Stimulated activated CD4-positive, alpha-beta T cell treated with anti-CD3 and anti-CD28 coated beads, Interleukin-1b, Interleukin-23, amount 100 ng/mL, for 24 hours (primary cell): Measurements from ENCODE around the gene MCRS1.

Source experiments
- DNase-seq, 4 experiments: peaks; one replicate each; pipeline ENCODE4 v3.0.0-alpha.2; 2020; ENCODE audit warnings: low read depth in 4 of 4, low spot score in 1 of 4

The MCRS1 gene

GRCh38 chr12:49557187-49557916 lies 10.6 kb downstream of the MCRS1 start:
- DNase-seq: no peak

DNA sequence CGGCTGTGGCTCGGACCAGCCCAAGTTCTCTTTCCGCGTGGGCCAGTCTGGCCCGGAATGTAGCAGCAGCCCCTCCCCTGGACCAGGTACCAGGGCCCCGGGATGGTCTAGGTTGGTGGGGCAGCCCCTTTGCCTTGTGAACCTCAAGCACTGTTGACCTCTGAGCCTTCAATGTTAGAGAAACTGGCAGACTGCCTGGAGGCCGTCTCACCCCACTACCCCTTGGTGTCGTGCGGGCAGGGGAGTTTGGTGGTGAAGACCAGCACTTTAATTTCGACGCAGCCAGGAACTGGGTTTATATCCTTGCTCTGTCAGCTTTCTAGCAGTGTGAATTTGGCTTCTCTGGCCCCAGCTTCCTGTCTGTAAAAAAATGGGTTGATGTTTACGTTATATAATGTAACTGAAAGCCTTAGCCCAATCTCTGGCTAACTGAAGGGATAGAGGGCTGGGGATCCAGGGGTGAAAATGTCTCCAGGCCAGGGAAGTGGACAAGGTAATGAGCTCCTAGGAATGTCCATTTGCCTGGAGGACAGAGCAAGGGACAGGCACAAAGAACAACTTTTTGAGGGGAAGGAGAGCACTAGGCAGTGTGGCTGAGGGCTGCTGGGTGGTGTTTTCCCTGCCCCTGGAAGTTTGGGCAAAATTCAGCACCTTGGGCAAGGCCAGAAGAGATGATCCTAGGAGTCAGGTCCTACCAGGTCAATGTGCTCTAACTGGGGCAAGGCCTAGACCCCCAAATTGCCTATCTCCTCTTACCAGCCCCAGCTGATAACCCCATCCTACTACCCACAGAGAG lies 11.4 kb downstream of the MCRS1 start:
- DNase-seq: no peak

GRCh38 chr12:49555631-49556390 lies 12.1 kb downstream of the MCRS1 start:
- no peak for DNase-seq

DNA sequence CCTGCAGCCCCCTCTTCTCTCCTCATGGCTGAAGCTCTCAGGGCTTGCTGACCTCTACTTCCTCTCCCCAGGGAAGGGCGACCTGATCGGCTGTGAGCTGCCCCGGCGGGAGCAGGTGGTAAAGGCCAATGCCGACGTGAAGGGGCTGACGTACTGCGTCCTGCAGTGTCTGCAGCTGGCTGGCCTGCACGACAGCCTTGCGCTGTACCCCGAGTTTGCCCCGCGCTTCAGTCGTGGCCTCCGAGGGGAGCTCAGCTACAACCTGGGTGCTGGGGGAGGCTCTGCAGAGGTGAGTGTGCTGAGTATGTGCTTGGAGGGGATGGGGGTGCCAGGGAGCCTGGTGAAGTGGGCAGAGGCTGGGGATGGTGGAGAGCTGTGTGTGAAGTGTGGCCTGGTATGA lies 13.7 kb downstream of the MCRS1 start:
- DNase-seq: no peak

DNA sequence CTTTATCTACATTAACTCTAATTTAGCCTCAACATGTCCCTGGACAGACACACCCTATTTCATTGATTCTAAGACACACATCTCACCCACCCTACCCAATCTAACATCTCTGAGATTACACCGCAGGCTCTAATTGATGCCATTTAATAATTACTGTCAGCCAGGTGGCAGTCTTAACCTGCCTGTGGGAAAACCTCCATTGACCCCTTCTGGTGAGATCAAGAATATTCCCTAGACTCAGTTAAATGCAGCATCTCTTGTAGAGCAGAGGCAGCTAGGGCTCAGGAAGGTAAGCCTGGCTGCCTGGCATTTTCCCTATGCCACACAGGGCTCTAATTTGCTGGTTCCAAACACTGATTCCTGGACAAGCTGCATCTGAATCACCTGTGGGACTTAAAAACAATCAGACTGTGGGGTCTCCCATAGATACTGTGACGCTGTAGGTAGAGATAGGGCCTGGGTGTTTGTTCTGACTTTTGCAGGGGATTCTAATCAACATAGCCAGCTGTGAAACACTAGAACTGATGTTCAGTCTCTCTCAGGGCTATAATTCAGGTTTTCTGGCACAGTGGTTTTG lies 14.3 kb downstream of the MCRS1 start:
- DNase-seq: no peak

GRCh38 chr12:49552899-49553298 lies 15.0 kb downstream of the MCRS1 start:
- DNase-seq: no peak

DNA sequence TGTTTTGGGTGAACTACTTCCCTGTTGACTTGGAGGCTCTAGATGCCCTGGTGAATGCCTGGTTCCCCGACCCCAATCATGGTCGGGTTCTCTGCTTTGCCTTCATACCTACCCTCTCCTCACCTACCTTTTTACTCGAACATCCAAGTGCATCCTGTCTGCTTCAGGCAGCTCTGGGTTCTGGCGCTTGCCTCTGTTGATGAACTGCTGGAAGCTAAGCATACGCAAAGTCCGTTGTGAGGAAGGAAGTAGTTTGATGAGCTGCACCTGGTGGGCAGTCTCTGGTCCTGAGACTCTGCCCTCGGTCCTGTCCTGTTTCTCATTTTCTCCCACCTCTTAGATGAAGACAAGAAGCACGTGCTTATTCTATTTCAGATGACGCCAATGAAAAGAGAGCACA lies 15.5 kb downstream of the MCRS1 start:
- no peak for DNase-seq

DNA sequence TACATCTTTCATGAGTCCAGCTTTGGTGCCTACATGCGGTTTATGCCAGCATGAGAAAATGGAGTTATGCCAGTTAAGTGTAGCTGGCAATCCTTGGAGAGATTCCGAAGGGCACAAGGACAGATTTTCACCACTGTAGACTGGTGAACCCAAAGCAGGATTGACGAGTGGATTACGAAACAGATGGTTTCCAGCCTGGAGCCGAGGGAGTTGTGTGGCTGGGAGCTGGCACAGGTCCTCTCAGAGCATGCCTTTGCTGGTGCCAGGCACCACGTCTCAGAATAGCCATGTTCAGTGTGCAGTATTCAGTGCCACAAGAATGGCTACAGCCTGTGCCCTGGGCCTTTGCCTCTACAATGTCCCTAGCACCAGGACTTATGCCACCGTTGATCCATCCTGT lies 15.9 kb downstream of the MCRS1 start:
- no peak for DNase-seq

DNA sequence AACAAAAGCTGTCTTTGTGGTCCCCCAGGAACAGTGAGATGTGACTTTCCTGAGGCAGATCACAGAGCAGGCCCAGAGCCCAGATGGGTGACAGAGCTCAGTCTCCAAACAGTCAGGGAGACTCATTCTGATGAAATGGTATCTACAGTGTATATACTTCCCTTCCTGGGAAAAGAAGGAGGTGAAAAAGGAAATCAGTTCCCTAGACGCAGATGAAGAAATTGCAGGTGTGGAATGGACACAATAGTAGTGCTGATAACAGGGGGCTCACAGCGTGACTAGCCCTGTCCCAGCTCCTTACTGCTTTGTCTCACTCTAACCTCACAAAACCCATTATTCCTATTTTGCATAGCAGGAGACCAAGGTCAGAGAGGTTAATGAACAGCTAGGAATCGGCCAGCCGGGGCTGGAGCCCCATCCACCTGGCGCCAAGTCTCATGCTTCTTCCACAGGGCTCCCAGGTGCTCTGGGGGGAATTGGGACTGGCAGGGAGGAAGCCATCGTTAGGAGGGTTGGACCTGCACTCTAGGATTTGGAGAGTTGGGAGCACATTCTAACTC lies 17.2 kb downstream of the MCRS1 start:
- DNase-seq: no peak

DNA sequence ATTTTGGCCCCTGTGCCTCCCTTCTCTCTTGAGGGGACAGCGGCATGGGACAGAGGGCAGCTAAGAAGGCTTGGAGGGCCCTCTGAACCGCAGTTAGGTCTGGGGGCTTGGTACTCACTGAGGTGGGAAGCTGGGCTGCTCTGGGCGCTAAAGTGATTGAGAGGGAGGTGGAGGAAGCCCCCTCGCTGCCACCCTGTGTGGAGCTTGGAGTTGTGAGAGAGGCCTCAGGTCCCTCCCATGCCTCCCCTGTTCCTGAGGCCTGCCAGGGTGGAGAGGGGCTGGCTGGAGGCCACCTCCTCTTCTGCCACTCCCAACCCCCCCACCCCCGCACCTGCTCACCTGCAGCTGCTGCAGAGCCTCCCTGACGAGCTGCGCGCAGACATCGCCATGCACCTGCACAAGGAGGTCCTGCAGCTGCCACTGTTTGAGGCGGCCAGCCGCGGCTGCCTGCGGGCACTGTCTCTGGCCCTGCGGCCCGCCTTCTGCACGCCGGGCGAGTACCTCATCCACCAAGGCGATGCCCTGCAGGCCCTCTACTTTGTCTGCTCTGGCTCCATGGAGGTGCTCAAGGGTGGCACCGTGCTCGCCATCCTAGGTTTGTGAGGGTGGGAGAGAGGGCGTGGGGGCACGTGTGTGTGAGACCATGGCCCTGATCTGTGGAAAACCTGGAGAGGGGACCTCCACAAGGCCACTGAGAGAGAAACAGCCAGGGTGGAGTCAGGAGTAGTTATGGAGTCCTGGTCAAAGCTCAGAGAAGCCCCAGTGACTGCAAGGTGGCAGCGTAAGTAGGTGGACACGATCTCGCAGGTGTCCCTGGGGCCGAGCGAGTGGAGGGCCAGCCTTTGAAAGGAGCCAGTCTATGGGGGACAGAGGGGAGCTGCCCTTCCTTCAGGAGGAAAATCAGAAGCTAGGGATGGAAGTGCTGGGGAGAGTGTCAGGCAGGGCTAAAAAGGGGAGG lies 17.9 kb downstream of the MCRS1 start:
- DNase-seq: no peak

DNA sequence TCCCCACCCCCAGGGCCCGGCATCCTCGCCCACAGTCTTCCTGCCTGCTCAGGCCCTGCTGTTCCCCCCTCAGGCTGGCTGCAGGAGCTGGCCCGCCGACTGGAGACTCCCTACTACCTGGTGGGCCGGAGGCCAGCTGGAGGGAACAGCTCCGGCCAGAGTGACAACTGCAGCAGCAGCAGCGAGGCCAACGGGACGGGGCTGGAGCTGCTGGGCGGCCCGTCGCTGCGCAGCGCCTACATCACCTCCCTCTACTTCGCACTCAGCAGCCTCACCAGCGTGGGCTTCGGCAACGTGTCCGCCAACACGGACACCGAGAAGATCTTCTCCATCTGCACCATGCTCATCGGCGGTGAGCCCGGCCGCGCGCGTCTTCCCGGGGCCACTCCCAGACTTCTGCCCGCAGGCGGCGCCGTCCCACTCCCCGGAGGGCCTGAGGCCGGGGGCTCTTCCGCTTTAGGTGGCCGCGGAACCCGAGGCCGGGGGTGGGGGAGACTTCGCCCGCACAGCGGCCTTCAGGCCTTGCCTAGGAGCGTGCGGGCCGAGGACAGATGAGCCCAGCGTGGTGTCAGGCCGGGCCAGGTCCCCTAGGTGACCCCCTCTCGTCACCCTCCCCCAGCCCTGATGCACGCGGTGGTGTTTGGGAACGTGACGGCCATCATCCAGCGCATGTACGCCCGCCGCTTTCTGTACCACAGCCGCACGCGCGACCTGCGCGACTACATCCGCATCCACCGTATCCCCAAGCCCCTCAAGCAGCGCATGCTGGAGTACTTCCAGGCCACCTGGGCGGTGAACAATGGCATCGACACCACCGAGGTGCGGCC lies 18.9 kb downstream of the MCRS1 start:
- DNase-seq: no peak

- no peak for DNase-seq
Measured at GRCh38 chr12:49548481-49548821, 19.5 kb downstream of the MCRS1 start.

- no peak for DNase-seq
Measured at GRCh38 chr12:49547090-49547690, 20.8 kb downstream of the MCRS1 start.

GRCh38 chr12:49546481-49546880 lies 21.5 kb downstream of the MCRS1 start:
- no peak for DNase-seq

DNA sequence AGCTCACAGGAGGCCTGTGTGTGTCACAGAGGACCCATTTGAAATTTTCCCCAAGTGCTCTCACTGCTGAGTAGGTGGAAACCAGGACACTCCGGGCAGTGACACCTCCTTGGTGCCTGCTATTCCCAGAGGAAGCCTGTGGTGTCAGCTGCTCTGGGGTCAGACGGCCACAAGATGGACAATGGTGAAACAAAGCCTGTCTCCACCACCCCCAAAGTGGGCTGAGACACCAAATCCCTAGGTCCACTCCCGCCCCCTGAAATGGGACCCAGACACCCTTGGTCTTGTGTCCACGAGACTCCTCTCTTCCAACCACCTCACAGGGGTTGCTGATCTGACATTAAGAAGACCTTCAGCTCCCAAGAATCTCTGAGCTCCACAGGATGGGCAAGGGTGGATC lies 22.1 kb downstream of the MCRS1 start:
- DNase-seq: no peak

GRCh38 chr12:49543914-49544815 lies 23.8 kb downstream of the MCRS1 start:
- DNase-seq: no peak

- DNase-seq: no peak
Measured at GRCh38 chr12:49543221-49543913, 24.6 kb downstream of the MCRS1 start.
